HG03469 (cell line): ENCODE results near the gene NOL12.
"Not testable (repeated sequence)": the region's sequence is repeated elsewhere in the genome, so short reads cannot be mapped to it uniquely, and the experiment has no call there.

Experiments
- ATAC-seq: cut with Tn5 transposase; IDR thresholded peaks from one replicate; pipeline ENCODE4 v1.9.1; 2021; ENCODE audit warnings: mild to moderate bottlenecking, moderate library complexity, moderate number of reproducible peaks; ENCODE audit not compliant: unreplicated experiment

NOL12 gene

DNA sequence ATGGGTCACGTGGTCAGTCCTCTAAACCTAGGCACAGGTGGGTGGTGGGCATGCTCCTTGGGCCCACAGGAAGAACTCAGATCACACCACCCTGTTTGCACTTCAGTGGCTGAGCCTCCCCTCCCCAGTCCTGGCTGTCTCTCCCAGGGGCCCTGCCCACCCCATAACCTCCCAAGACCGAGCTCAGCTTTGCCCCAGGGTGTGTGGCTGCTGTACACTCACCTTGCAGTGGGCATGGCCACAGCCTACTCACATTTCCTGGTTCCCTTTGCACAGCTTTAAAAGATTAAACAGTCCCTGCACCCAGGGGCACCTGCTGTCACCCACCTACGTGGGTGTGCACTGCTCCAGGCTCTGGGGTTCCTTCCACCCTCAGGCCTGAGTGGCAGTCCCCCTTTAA, 24.5 kb downstream of the NOL12 start:
- no peak for ATAC-seq

GRCh38 chr22:37711490-37711889, 25.3 kb downstream of the NOL12 start:
- no peak for ATAC-seq

DNA sequence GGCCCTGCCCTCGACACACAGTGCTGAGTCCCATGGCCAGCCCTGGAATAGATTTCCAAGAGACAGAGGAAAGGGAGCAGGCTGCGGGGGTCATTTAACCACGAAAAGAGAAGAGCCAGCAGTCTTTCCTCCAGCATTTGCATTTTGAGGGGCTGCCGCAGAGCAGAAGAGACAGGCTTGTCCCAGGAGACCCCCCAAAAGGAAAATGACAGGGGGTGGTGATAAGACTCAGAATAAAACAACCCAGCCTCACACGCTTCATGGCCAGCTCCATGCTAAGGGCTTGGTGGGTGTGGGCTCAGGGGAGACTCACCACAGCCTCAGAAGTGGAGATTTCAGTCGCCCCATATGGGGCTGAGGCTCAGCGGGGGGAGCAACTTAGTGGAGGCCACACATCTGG, 27.6 kb downstream of the NOL12 start:
- no peak for ATAC-seq

DNA sequence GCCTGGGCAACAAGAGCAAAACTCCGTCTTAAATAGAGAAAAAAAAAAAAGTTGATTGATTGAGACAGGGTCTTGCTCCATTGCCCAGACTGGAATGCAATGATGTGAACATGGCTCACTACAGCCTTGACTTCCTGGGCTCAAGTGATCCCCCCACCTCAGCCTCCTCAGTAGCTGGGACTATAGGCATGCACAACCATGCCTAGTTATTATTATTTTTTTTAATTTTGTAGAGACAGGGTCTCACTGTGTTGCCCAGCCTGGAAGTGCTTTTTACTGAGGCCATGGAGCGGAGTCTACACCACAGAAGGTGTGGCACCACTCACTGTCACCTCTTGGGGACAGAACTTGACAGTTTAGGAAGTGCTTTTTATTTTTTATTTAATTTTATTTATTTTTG, 28.5 kb downstream of the NOL12 start:
- ATAC-seq, result no peak

DNA sequence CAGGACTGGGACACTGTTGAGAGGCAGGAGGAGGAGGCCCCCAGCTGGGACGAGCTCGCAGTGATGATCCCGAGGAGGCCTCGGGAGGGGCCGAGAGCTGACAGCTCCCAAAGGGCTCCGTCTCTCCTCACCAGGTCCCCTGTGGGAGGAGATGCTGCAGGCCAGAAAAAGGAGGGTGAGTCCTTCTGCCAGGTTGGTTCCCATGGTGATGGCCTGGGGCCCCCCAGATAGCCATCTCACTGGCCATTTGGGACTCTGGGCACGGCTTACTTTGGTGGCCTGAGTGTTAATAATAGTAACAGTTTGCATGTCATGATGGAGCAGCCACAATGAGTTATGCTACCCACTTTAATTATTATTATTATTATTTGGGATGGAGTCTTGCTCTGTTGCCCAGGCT, 29.6 kb downstream of the NOL12 start:
- ATAC-seq, result no peak

GRCh38 chr22:37716708-37717107, 30.6 kb downstream of the NOL12 start:
- no peak for ATAC-seq

DNA sequence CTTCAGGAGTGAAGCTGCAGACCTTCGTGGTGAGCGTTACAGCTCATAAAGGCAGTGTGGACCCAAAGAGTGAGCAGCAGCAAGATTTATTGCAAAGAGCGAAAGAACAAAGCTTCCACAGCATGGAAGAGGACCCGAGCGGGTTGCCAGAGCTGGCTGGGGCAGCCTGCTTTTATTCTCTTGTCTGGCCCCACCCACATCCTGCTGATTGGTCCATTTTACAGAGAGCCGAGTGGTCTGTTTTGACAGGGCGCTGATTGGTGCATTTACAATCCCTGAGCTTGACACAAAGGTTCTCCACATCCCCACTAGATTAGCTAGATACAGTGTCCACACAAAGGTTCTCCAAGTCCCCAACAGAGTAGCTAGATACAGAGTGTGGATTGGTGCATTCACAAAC, 31.1 kb downstream of the NOL12 start:
- ATAC-seq, result not testable (repeated sequence)

- not testable (repeated sequence) for ATAC-seq
Observed at GRCh38 chr22:37717746-37718305, 31.7 kb downstream of the NOL12 start.

GRCh38 chr22:37725551-37726240, 39.6 kb downstream of the NOL12 start:
- ATAC-seq, result no peak

DNA sequence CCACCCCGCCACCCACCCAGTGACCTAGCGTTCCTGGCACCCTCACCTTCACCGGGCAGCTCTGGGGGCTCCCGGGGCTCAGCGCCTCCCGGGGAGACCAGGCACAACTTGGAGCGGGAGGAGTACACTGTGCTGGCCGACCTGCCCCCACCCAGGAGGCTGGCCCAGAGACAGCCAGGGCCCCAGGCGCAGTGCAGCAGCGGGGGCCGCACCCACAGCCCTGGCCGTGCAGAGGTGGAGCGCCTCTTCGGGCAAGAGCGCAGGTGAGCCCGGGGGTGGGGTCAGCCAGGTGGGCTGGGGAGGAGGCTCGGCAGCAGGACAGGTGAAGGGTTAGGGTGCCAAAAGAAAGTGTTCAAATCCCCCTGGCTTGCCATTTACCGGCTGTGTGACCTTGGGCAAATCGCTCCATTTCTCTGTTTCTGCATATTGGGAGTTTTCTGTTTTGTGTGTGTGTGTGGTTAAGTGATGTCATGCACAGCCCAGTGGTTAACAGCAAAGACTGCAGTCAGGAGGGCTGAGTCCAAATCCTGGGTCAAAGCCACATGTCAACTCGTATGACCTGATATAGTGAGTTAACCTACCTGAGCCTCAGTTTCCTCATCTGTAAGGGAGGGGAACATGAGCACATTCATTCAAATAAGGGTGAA, 40.2 kb downstream of the NOL12 start:
- no peak for ATAC-seq

GRCh38 chr22:37728620-37729019, 42.5 kb downstream of the NOL12 start:
- no peak for ATAC-seq

- no peak for ATAC-seq
Observed at GRCh38 chr22:37731804-37732471, 45.8 kb downstream of the NOL12 start.

DNA sequence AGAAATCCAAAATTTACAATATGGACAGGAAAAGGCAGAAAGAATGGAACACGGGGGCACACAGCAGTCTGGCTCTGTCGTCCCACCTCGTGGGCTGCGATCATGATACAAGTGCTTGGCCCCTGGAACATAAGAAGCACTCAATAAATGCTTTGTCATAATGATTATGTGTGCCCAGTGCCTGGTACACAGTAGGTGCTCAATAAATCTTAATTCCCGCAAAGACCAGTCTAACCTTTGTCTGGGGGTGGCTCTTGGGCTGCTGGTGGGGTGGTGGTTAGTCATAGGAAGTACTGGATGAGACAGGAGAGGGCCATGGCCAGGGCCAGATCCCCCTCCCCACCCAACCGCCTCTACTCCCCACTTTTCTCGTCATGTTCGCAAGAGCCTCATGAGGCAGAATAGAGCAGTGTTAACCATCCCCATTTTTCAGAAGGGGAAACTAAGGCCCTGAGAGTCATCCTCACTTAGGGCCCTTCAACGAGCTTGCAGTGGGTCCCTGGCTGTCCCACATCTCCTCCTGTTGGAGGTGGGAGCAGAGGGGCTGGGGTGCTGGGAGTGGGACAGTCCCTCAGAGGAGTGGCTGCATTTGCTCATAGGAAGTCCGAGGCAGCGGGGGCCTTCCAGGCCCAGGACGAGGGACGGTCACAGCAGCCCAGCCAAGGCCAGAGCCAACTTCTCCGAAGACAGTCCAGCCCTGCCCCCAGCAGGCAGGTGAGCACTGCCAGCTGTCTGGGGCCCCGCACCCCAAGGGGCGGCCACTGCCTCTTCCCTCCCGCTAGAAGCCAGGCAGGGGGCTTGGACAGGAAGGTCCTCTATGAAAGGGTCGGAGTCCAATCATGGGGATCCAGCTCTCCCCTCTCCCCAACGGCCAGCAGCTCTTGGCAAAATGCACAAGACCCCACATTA, 46.8 kb downstream of the NOL12 start:
- ATAC-seq, result no peak

- ATAC-seq, result no peak
Observed at GRCh38 chr22:37733625-37734401, 47.7 kb downstream of the NOL12 start.

DNA sequence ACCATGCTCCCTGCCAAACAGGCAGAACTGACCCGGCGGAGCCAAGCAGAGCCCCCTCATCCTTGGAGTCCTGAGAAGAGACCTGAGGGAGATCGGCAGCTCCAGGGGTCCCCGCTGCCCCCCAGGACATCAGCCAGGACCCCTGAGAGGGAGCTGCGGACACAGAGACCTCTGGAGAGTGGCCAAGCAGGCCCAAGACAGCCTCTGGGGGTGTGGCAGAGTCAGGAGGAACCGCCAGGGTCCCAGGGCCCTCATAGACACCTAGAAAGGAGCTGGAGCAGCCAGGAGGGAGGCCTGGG, 48.2 kb downstream of the NOL12 start:
- no peak for ATAC-seq

DNA sequence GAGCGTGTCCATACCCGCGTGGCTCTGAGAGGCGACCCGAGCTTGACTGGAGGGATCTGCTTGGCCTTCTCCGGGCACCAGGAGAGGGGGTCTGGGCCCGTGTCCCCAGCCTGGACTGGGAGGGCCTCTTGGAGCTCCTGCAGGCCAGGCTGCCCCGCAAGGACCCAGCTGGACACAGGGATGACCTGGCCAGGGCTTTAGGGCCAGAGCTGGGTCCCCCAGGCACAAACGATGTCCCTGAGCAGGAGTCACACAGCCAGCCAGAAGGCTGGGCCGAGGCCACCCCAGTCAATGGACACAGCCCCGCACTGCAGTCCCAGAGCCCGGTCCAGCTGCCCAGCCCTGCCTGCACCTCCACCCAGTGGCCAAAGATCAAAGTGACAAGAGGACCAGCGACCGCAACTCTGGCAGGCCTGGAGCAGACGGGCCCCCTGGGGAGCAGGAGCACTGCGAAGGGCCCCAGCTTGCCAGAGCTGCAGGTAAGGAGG, 48.9 kb downstream of the NOL12 start:
- ATAC-seq, result no peak

DNA sequence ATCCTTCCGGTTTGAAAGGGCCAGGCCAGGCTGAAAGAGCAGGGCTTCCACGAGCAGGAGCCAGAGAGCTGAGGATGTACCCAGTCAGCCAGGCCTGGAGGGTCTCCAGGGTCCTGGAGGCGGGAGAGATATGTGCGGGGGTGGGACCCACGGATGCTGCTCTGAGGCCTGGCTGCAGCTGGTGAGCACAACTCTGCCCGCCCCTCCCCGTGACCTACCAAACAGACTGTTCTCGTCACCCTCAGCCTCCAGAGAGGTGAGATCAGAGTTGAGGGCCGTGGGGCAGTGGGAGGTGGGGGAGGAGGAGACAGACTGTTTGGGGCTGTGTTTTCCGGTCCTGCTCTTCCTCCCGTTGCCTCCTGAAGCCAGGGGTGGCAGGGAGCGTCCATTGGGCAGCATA, 52.9 kb downstream of the NOL12 start:
- ATAC-seq, result no peak

GRCh38 chr22:37739611-37740049, 53.5 kb downstream of the NOL12 start:
- no peak for ATAC-seq

DNA sequence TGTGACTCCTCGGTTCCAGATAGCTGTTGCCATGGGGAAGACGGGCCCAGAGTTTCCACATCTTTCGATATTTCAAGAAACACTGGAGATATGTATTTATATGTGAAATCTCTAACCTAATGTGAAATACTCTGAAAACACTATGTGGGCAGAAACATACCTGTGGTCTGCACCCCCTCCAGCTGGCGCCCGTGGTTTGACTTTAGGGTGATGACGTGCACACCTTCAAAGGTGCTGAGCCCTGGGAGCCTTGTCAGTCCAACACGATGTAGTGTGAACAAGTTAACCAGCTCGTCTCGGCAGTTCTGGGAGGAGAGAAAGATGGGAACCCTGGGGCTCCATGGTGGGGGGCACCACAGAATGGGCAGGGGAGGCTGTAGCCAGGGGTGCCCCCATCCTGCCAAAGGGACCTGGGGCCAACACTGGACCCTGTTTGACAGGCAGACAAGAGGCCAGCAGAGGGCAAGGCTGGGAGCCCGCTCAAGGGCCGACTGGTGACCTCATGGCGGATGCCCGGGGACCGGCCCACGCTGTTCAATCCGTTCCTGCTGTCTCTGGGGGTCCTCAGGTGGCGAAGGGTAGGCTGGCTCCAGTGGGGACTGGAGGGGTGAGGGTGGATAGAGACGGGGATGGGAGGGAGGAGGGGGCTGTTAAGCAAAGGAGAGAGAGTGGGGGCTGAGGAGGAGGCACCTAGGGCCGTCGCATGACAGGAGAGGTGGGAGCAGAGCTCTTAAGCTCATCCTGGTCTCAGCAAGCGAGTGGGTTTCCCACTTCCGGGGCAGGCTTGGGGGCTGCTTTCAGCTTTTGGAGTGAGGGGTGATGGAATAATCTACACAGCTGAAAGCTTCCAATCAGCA, 54.5 kb downstream of the NOL12 start:
- no peak for ATAC-seq
